Fibroblast of skin of abdomen (primary cell): ENCODE results near the gene NLRP2B. TPM values are rescaled to one million over a fixed set of nuclear protein-coding genes. Genes with fewer than 3 reads are reported as not detected.
"Not testable (repeated sequence)": the region's sequence is repeated elsewhere in the genome, so short reads cannot be mapped to it uniquely, and the experiment has no call there.

Experiments
- DNase-seq: peaks from one replicate; pipeline ENCODE4 v3.0.0-alpha.2; 2013
- polyA plus RNA-seq, 2 experiments: library from polyadenylated mRNA; unstranded; fragments of 120-200 nt; gene quantifications; one replicate each; pipeline ENCODE4 v1.2.1, GENCODE V29; 2013; ENCODE audit not compliant: insufficient read length in 2 of 2

The NLRP2B gene
- not detected for polyA plus RNA-seq (2013, experiment 1 of 2; ENCODE audit: insufficient read length)
- polyA plus RNA-seq (2013, experiment 2 of 2; ENCODE audit: insufficient read length), result not detected

- no peak for DNase-seq
Observed at GRCh38 chrX:57680160-57680559, at the start of gene NLRP2B. TSS of gene NLRP2B (minus strand) at chrX:57680260.

- DNase-seq, result not testable (repeated sequence)
Observed at GRCh38 chrX:57725995-57726394, 45.9 kb upstream of the NLRP2B start.

- DNase-seq, result no peak
Observed at GRCh38 chrX:57681341-57681740, 1.3 kb upstream of the NLRP2B start.

- no peak for DNase-seq
Observed at GRCh38 chrX:57678686-57679428, 1.2 kb downstream of the NLRP2B start.

- no peak for DNase-seq
Observed at GRCh38 chrX:57677132-57677858, 2.8 kb downstream of the NLRP2B start.

GRCh38 chrX:57675320-57675719, 4.7 kb downstream of the NLRP2B start:
- no peak for DNase-seq

- no peak for DNase-seq
Observed at GRCh38 chrX:57674861-57675260, 5.2 kb downstream of the NLRP2B start.

- DNase-seq, result no peak
Observed at GRCh38 chrX:57669961-57670360, 10.1 kb downstream of the NLRP2B start.

GRCh38 chrX:57667010-57667409, 13.1 kb downstream of the NLRP2B start:
- DNase-seq, result no peak

GRCh38 chrX:57655065-57655464, 25.0 kb downstream of the NLRP2B start:
- DNase-seq, result no peak

GRCh38 chrX:57652705-57653104, 27.4 kb downstream of the NLRP2B start:
- DNase-seq, result no peak

GRCh38 chrX:57651169-57651919, 28.7 kb downstream of the NLRP2B start:
- DNase-seq, result no peak

- DNase-seq, result no peak
Observed at GRCh38 chrX:57647020-57647419, 33.0 kb downstream of the NLRP2B start.

GRCh38 chrX:57643698-57644097, 36.4 kb downstream of the NLRP2B start:
- no peak for DNase-seq

- DNase-seq, result no peak
Observed at GRCh38 chrX:57641338-57641737, 38.7 kb downstream of the NLRP2B start.

GRCh38 chrX:57640674-57641016, 39.4 kb downstream of the NLRP2B start:
- DNase-seq, result no peak

- not testable (repeated sequence) for DNase-seq
Observed at GRCh38 chrX:57629438-57629837, 50.6 kb downstream of the NLRP2B start.
